ENCODE data around the gene STX2.

GRCh38 chr12:130783110-130783715 is 55.8 kb downstream of the STX2 start:
- TF ChIP-seq CTCF (IDR thresholded peaks at IDR 0.05) (no peak), EP300 (IDR thresholded peaks at IDR 0.05) (no peak)

All from tibial nerve (tissue), 4 donors.